IPS-18c (cell line): ENCODE data around the gene L3HYPDH.

Experiments used
- H3K4me3 ChIP-seq: 2 replicates; pipeline ENCODE4 v1.7.0; 2013; ENCODE audit warnings: low read depth, mild to moderate bottlenecking, low read length, moderate library complexity; ENCODE audit not compliant: insufficient read depth
- H3K9me3 ChIP-seq: one replicate; pipeline ENCODE4 v1.6.1; 2013; ENCODE audit warnings: mild to moderate bottlenecking, low read length, moderate library complexity; ENCODE audit not compliant: control insufficient read depth, insufficient read depth

Gene L3HYPDH

DNA sequence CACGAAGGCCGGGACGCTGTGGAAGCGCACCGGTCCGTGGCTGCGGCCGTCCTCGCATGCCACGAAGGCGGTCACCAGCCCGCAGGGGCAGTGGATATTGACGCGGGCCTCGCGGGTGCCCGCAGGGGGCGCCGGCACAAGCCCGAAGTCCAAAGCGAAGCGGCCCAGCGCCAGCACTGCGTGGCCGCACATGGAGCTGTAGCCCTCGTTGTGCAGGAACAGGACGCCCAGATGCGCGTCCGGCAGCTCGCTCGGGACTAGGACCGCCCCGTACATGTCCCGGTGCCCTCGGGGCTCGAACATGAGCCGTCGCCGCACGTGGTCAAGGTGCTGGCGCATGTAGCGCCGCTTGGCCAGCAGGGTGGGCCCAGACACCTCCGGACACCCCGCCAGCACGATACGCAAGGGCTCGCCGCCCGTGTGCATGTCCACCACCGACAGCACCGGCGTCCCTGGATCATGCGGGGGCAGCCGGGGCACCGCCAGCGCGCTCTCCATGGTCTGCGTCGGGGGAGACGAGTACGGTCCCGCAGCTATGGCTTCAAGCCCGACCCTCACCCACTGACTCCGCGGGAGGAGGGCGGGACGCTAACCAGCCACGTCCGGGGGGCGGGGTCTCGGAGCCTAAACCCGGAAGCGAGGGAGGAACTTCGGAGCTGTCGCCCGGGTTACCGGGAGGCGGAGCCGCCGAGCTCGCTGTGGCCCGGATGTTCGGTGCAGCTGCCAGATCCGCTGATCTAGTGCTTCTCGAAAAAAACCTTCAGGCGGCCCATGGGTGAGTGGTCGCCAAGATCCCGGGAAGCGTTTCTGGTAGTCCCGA lies at the start of gene L3HYPDH, which contains the start of gene JKAMP:
Gene L3HYPDH (minus strand): TSS at position 590 of the 820 bp plus-strand sequence. CDS start 92 bp downstream, at position 498.
Gene JKAMP (plus strand): TSS at position 699 of the 820 bp plus-strand sequence. CDS start 73 bp downstream, at position 772.
- Histone ChIP-seq H3K9me3 (peaks cover 2% of the 10 kb centered on the region), H3K4me3 (peak within 1 kb of the TSS; percentile 72)

GRCh38 chr14:59532419-59532818 lies 48.2 kb upstream of the L3HYPDH start:
- Histone ChIP-seq H3K4me3 (no peak overlapping the region), H3K9me3 (no peaks in the 10 kb centered on the region)

DNA sequence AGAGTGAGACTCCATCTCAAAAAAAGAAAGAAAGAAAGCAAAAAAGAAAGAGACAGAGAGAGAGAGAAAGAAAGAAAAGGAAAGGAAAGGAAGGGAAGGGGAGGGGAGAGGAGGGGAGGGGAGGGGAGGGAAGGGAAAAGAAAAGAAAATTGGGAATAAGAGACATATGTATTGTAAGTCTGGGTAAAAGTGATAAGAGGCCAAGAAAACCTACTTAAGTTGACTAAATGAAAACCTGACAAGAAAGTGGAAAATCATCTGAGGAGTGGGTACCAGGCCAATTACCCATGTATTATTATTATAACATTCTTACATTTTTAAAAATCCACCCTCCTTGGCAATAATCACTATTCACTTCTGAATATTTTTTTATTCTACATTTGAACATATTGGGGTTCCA lies 46.1 kb upstream of the L3HYPDH start:
- no peak overlapping the region for H3K4me3 ChIP-seq
- H3K9me3 ChIP-seq = no peaks in the 10 kb centered on the region

DNA sequence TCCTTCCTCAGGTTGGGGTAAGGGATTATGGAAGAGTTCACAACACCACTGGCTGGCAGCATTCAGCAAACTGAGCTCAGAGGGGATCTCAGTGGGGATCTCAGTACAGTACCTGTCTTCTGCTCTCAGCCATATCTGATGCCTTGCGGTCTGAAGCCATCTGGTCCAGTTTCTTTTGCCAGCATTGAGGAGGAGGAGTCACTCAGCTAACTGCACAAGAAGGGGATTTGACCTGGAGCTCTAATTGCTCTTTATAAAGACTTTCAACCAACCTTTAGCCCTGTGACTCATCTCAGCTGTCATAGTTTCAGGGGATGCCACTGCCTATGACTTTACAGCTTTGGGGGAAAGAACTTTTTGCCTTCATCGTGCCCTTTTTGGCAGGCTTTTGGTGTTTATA lies 45.0 kb upstream of the L3HYPDH start:
- H3K9me3 ChIP-seq = no peaks in the 10 kb centered on the region
- H3K4me3 ChIP-seq = no peak overlapping the region

DNA sequence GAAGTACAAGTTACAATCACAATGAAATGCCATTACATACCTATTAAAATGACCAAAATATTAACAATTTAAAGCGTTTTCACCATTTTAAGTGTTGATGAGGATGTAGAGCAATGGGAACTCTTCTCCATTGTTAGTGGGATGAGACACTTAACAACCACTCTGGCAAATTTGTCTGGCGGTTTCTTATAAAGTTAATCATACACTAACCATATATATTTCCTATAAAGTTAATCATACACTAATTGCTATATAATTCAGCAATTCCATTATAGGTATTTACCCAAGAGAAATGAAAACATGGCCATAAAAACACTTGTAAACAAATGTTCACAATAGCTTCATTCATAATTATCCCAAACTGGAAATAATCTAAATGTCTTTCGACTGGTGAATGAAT lies 36.0 kb upstream of the L3HYPDH start:
- no peaks in the 10 kb centered on the region for H3K9me3 ChIP-seq

GRCh38 chr14:59511916-59512575 lies 27.8 kb upstream of the L3HYPDH start:
- no peaks in the 10 kb centered on the region for H3K9me3 ChIP-seq
- no peak overlapping the region for H3K4me3 ChIP-seq

More for the DNA sequence above, 36.0 kb upstream of the L3HYPDH start:
- H3K4me3 ChIP-seq = no peak overlapping the region

- Histone ChIP-seq H3K4me3 (no peak overlapping the region), H3K9me3 (no peaks in the 10 kb centered on the region)
Measured at GRCh38 chr14:59510966-59511365, 26.8 kb upstream of the L3HYPDH start.

- H3K9me3 ChIP-seq = no peaks in the 10 kb centered on the region
- no peak overlapping the region for H3K4me3 ChIP-seq
Measured at GRCh38 chr14:59510001-59510400, 25.8 kb upstream of the L3HYPDH start.

GRCh38 chr14:59509101-59509500 lies 24.9 kb upstream of the L3HYPDH start:
- H3K4me3 ChIP-seq = no peak overlapping the region
- H3K9me3 ChIP-seq = no peaks in the 10 kb centered on the region

- H3K4me3 ChIP-seq = no peak overlapping the region
- H3K9me3 ChIP-seq = no peaks in the 10 kb centered on the region
Measured at GRCh38 chr14:59507752-59508103, 23.5 kb upstream of the L3HYPDH start.

DNA sequence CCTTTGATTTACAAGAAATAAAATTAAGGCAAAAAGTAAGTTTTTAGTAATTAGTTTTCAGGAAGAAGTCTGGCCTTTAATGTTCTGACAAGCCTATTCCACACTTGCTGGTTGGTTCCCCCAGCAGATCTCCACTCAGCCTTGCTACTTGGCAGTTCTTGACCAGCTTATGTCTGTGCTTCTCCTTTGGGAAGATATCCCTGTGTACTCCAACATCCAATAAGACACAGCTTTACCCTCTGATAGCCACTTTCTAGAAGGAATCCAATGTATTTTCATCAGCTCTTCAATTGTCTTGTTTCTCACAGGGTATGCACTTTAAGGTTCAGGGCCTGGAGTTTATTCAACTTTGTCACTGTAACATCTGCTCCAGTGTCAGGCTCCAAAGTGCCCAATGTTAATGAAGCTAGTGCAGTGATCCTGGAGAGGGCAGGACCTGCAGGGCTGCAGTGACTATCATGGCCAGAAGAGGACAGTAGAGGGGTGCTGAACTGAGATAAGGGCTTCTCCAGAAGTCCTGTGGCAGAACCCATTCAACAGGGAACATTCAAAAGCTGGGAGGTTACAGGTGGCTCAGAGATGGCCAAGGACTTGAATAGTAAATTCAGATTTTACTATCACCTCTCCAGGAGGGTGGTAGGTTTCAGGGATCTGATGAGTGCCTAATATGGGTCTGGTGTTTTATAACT lies 23.0 kb upstream of the L3HYPDH start:
- H3K4me3 ChIP-seq = no peak overlapping the region
- no peaks in the 10 kb centered on the region for H3K9me3 ChIP-seq

DNA sequence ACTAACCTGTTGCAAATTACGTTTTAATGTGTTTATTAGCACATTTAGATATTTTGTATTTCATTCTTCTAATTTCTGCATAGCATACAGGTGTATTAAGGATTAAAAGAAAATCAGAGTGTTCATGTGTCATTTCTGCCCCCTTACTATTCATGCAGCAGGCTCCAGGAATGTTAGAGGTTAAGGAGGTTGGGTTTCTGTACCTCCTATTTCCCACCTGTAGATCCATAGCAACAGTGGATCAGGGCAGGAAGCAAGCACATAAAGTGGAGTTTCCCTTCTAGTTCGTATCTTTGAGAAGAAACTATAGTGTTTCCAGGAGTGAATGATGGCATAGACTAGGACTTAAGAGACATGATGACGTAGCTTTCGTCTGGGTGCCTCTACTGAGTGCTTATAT lies 19.0 kb upstream of the L3HYPDH start:
- Histone ChIP-seq H3K9me3 (no peaks in the 10 kb centered on the region), H3K4me3 (no peak overlapping the region)

GRCh38 chr14:59500732-59501131 lies 16.5 kb upstream of the L3HYPDH start:
- Histone ChIP-seq H3K9me3 (no peaks in the 10 kb centered on the region), H3K4me3 (no peak overlapping the region)

DNA sequence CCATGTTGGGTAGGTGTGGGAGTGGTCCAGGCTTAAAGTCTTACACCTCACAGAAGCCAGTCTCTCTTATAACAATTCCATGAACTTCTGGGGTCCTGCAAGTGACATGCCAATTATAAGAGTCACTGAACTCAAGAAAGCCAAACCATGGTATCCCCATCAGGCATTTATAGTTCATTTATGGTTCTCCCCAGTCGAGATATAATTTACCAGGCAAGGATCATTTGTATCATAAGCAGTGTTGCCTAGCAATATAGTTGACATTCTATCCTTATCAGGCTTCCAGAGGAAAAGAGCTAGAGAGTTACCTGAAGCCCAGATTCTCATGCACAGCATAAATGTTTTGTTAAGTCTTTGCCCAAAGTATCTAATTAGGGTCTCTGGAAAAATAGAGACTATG lies 8.2 kb upstream of the L3HYPDH start:
- Histone ChIP-seq H3K4me3 (no peak overlapping the region), H3K9me3 (no peaks in the 10 kb centered on the region)

DNA sequence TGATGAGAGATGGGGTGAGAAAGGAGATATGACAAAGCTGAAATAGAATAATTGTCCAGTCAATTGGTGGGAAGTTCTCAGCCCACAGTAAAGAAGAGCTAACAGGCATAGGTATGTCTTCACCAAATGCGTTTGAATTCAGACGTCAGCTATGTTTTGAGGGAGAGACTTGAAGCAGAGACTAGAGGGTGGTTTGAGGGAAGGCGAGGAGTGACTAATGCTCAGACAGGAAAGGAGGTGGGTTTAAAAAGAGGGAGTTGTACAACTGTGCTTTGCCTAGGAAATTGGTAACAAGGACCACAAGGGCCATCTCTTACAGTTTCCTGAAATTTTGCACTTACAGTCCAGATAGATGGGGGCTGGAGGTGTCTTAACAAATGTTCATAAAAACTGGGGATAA lies 6.5 kb upstream of the L3HYPDH start:
- H3K9me3 ChIP-seq = no peaks in the 10 kb centered on the region
- H3K4me3 ChIP-seq = no peak overlapping the region

DNA sequence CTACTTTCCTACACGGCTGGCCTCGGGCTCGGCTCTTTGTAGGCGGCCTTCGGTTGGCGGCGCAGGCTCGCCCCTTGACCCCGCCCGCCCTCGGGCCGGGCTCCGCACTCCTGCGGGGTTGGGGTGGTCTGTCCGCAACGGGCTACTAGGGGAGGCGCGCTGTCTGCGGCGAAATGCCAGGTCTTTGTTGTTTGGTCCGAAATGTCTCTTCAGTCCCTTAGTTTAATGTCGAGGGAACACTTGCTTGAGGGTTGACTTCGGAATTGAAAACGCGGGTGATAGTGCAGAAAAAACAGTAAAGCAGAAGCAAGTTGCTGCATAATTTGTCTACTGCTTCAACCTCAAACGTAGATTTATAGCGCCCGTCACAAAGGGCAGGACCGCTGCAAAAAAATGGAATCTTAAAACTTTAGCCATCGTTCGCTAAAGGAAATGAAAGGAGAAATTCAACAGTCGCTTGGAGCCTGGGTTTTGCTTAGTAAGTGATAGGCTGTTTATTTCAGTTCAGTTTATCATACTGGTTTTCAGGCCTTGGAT lies 499 bp upstream of the L3HYPDH start:
- Histone ChIP-seq H3K4me3 (peak overlapping the region; percentile 72), H3K9me3 (peaks cover 2% of the 10 kb centered on the region)

- Histone ChIP-seq H3K4me3 (peak overlapping the region; percentile 72), H3K9me3 (peaks cover 2% of the 10 kb centered on the region)
Measured at GRCh38 chr14:59483363-59483762, 845 bp downstream of the L3HYPDH start.
